OCI-LY1 (cell line): ENCODE results near the gene RND3.

ENCODE experiments used
- CTCF ChIP-seq: fragments of 200-600 bp; sonication (generic), shearing (Covaris generic); IDR thresholded peaks from 2 replicates; pipeline ENCODE4 v1.5.1; 2017; ENCODE audit warnings: mild to moderate bottlenecking, antibody characterized with exemption, low read length, moderate library complexity, mixed read lengths
- EZH2 ChIP-seq: fragments of 200-600 bp; sonication (generic), shearing (Covaris generic); IDR thresholded peaks from 2 replicates; pipeline ENCODE4 v1.8.0; 2017; ENCODE audit warnings: borderline replicate concordance, mixed run types, mild to moderate bottlenecking, antibody characterized with exemption, low read length, moderate library complexity, mixed read lengths

- TF ChIP-seq CTCF (no peak), EZH2 (no peak)
These were observed 20.5 kb downstream of the RND3 start for GRCh38 chr2:150466741-150467620.
